DND-41 (cell line): ENCODE results near the gene LRIT1.

ENCODE experiments used
- CTCF ChIP-seq: IDR thresholded peaks from 2 replicates; pipeline ENCODE4 v1.5.1; 2012; ENCODE audit warnings: borderline replicate concordance, low read length, moderate library complexity, mild to moderate bottlenecking; ENCODE audit not compliant: poor library complexity, severe bottlenecking; ENCODE audit errors: extremely low read depth
- EZH2 ChIP-seq: IDR thresholded peaks from 3 replicates; pipeline ENCODE4 v1.6.1; 2012; ENCODE audit warnings: borderline replicate concordance, low read depth, mild to moderate bottlenecking, moderate library complexity, low read length, inconsistent platforms; ENCODE audit not compliant: severe bottlenecking

GRCh38 chr10:84193327-84193726, 48.0 kb downstream of the LRIT1 start:
- TF ChIP-seq CTCF = no peak
- no peak for TF ChIP-seq EZH2
